HepG2 (cell line): ENCODE results near the gene CTSA. TPM values are rescaled to one million over a fixed set of nuclear protein-coding genes. Genes with fewer than 3 reads are reported as not detected.
A peak's percentile ranks its signal among the peaks of the same experiment; 100 is the strongest.

Experiments
- HOXA5 ChIP-seq: sonication (generic); formaldehyde crosslinking; IDR thresholded peaks from 2 replicates; pipeline ENCODE4 v1.4.0; 2020; ENCODE audit warnings: missing genetic modification reagents
- LCORL ChIP-seq, 2 experiments: fragments of 450-650 bp in 1 of 2; sonication (generic) in 1 of 2; formaldehyde crosslinking in 1 of 2; IDR thresholded peaks; 2 replicates each; pipeline versions ENCODE4 v1.5.0 to v1.6.1; 2017 to 2020; ENCODE audit warnings: antibody characterized with exemption in 1 of 2, missing genetic modification reagents in 1 of 2
- NFKB2 ChIP-seq: sonication (generic); formaldehyde crosslinking; IDR thresholded peaks from 2 replicates; pipeline ENCODE4 v1.4.0; 2020; ENCODE audit warnings: missing genetic modification reagents, borderline replicate concordance
- SRSF1 ChIP-seq: fragments of 200-400 bp; formaldehyde crosslinking; optimal IDR thresholded peaks from 2 replicates; pipeline ENCODE3; 2017; ENCODE audit warnings: mild to moderate bottlenecking, low read depth, low read length, moderate library complexity
- STAT5B ChIP-seq: sonication (generic); formaldehyde crosslinking; IDR thresholded peaks from 2 replicates; pipeline ENCODE4 v1.4.0; 2020; ENCODE audit warnings: missing genetic modification reagents
- TARDBP ChIP-seq: sonication (generic); formaldehyde crosslinking; IDR thresholded peaks from 2 replicates; pipeline ENCODE4 v1.8.0; 2022; ENCODE audit warnings: mild to moderate bottlenecking, missing genetic modification reagents
- ZKSCAN8 ChIP-seq: IDR thresholded peaks from 2 replicates; pipeline ENCODE4 v1.6.1; 2016; ENCODE audit warnings: borderline replicate concordance, missing genetic modification reagents, missing compliant biosample characterization
- ZNF292 ChIP-seq: sonication (generic); formaldehyde crosslinking; IDR thresholded peaks from 2 replicates; pipeline ENCODE4 v1.8.1; 2022; ENCODE audit warnings: mild to moderate bottlenecking, low read depth, missing genetic modification reagents, borderline replicate concordance
- ZNF558 ChIP-seq: sonication (generic); formaldehyde crosslinking; IDR thresholded peaks from 2 replicates; pipeline ENCODE4 v1.9.0; 2022; ENCODE audit warnings: mild to moderate bottlenecking, missing genetic modification reagents, borderline replicate concordance
- ZNF788 ChIP-seq: sonication (generic); formaldehyde crosslinking; IDR thresholded peaks from 2 replicates; pipeline ENCODE4 v1.5.0; 2020; ENCODE audit warnings: mild to moderate bottlenecking, missing genetic modification reagents, borderline replicate concordance
- ZNF83 ChIP-seq: sonication (generic); formaldehyde crosslinking; IDR thresholded peaks from 2 replicates; pipeline ENCODE4 v1.4.0; 2020; ENCODE audit warnings: missing genetic modification reagents, mild to moderate bottlenecking, borderline replicate concordance
- polyA plus RNA-seq, 8 experiments: library from polyadenylated mRNA; depleted of rRNA in 3 of 8; stranded (reverse) in 7 of 8; unstranded in 1 of 8; fragments of >200 nt; fragmentation: Illumina TruSeq in 4 of 8; extraction: Trizol in 4 of 8; gene quantifications; 2 replicates each; pipeline versions ENCODE4 v1.2.1 to v1.2.3, GENCODE V29; 2011 to 2016; ENCODE audit warnings: low read depth in 4 of 8, missing spikeins in 1 of 8, mixed read lengths in 1 of 8; ENCODE audit not compliant: insufficient read depth in 1 of 8
- total RNA-seq, 5 experiments: library from RNA; depleted of rRNA; stranded (reverse); fragments of >200 nt; fragmentation: Illumina TruSeq; extraction: Trizol; gene quantifications; 2 replicates each; pipeline ENCODE4 v1.2.3, GENCODE V29; 2016; ENCODE audit warnings: low read depth in 1 of 5
- TF ChIP-seq, protein P1 (sequence below): sonication (generic); formaldehyde crosslinking; conservative IDR thresholded peaks from 2 replicates; pipeline ENCODE4 v1.4.0; 2020; ENCODE audit warnings: mild to moderate bottlenecking, missing genetic modification reagents, moderate library complexity
- TF ChIP-seq, protein P2 (sequence below): sonication (generic); formaldehyde crosslinking; IDR thresholded peaks from 2 replicates; pipeline ENCODE4 v1.9.0; 2021; ENCODE audit warnings: missing genetic modification reagents, borderline replicate concordance
- TF ChIP-seq, protein P3 (sequence below): sonication (generic); formaldehyde crosslinking; IDR thresholded peaks from 2 replicates; pipeline ENCODE4 v1.8.1; 2022; ENCODE audit warnings: low read depth, mild to moderate bottlenecking, missing genetic modification reagents
- TF ChIP-seq, protein P4 (sequence below): IDR thresholded peaks from 2 replicates; pipeline ENCODE4 v1.6.1; 2016; ENCODE audit warnings: control low read depth
- TF ChIP-seq, protein P5 (sequence below): sonication (generic); formaldehyde crosslinking; IDR thresholded peaks from 2 replicates; pipeline ENCODE4 v1.4.0; 2020; ENCODE audit warnings: mild to moderate bottlenecking, missing genetic modification reagents

The CTSA gene
- total and polyA plus RNA-seq, 2 of the 13 experiments (the other 11 are each of a cell fraction or from before 2014, with no cell fraction given), result 202 to 231 TPM

DNA sequence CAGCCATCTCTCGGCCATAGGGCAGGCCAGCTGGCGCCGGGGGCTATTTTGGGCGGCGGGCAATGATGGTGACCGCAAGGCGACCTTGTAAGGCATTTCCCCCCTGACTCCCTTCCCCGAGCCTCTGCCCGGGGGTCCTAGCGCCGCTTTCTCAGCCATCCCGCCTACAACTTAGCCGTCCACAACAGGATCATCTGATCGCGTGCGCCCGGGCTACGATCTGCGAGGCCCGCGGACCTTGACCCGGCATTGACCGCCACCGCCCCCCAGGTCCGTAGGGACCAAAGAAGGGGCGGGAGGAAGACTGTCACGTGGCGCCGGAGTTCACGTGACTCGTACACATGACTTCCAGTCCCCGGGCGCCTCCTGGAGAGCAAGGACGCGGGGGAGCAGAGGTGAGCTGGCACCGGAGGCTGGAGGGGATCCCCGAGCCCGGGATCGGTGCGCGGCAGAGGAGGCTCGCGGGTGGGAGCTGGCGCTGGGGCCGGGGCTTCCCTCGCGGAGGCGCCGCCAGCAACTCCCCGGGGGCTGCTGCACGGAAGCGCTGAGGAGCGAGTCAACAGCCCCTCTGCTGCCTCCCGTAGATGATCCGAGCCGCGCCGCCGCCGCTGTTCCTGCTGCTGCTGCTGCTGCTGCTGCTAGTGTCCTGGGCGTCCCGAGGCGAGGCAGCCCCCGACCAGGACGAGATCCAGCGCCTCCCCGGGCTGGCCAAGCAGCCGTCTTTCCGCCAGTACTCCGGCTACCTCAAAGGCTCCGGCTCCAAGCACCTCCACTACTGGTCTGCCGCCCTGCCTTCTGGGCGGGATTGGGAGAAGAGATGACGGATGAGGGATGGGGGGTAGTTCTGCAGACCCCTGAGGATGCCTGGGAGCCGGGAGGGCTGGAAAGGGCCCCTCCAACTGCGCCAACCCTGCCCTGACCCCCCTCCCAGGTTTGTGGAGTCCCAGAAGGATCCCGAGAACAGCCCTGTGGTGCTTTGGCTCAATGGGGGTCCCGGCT lies at the start of gene CTSA, which contains the start of gene NEURL2 (continued):
- TF ChIP-seq, protein P1, sequence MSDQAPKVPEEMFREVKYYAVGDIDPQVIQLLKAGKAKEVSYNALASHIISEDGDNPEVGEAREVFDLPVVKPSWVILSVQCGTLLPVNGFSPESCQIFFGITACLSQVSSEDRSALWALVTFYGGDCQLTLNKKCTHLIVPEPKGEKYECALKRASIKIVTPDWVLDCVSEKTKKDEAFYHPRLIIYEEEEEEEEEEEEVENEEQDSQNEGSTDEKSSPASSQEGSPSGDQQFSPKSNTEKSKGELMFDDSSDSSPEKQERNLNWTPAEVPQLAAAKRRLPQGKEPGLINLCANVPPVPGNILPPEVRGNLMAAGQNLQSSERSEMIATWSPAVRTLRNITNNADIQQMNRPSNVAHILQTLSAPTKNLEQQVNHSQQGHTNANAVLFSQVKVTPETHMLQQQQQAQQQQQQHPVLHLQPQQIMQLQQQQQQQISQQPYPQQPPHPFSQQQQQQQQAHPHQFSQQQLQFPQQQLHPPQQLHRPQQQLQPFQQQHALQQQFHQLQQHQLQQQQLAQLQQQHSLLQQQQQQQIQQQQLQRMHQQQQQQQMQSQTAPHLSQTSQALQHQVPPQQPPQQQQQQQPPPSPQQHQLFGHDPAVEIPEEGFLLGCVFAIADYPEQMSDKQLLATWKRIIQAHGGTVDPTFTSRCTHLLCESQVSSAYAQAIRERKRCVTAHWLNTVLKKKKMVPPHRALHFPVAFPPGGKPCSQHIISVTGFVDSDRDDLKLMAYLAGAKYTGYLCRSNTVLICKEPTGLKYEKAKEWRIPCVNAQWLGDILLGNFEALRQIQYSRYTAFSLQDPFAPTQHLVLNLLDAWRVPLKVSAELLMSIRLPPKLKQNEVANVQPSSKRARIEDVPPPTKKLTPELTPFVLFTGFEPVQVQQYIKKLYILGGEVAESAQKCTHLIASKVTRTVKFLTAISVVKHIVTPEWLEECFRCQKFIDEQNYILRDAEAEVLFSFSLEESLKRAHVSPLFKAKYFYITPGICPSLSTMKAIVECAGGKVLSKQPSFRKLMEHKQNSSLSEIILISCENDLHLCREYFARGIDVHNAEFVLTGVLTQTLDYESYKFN (CRISPR knock-in tag), result peak; percentile 98
- TF ChIP-seq, protein P2, sequence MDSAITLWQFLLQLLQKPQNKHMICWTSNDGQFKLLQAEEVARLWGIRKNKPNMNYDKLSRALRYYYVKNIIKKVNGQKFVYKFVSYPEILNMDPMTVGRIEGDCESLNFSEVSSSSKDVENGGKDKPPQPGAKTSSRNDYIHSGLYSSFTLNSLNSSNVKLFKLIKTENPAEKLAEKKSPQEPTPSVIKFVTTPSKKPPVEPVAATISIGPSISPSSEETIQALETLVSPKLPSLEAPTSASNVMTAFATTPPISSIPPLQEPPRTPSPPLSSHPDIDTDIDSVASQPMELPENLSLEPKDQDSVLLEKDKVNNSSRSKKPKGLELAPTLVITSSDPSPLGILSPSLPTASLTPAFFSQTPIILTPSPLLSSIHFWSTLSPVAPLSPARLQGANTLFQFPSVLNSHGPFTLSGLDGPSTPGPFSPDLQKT (CRISPR knock-in tag), result peak; percentile 80; the same call in 1 of the 2 replicates
- TF ChIP-seq, protein P3, sequence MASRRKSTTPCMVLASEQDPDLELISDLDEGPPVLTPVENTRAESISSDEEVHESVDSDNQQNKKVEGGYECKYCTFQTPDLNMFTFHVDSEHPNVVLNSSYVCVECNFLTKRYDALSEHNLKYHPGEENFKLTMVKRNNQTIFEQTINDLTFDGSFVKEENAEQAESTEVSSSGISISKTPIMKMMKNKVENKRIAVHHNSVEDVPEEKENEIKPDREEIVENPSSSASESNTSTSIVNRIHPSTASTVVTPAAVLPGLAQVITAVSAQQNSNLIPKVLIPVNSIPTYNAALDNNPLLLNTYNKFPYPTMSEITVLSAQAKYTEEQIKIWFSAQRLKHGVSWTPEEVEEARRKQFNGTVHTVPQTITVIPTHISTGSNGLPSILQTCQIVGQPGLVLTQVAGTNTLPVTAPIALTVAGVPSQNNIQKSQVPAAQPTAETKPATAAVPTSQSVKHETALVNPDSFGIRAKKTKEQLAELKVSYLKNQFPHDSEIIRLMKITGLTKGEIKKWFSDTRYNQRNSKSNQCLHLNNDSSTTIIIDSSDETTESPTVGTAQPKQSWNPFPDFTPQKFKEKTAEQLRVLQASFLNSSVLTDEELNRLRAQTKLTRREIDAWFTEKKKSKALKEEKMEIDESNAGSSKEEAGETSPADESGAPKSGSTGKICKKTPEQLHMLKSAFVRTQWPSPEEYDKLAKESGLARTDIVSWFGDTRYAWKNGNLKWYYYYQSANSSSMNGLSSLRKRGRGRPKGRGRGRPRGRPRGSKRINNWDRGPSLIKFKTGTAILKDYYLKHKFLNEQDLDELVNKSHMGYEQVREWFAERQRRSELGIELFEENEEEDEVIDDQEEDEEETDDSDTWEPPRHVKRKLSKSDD (CRISPR knock-in tag), result peak; percentile 96
- TF ChIP-seq ZNF558 (CRISPR knock-in tag), result peak; percentile 99
- TF ChIP-seq HOXA5 (CRISPR knock-in tag), result peak; percentile 98
- TF ChIP-seq, protein P4, sequence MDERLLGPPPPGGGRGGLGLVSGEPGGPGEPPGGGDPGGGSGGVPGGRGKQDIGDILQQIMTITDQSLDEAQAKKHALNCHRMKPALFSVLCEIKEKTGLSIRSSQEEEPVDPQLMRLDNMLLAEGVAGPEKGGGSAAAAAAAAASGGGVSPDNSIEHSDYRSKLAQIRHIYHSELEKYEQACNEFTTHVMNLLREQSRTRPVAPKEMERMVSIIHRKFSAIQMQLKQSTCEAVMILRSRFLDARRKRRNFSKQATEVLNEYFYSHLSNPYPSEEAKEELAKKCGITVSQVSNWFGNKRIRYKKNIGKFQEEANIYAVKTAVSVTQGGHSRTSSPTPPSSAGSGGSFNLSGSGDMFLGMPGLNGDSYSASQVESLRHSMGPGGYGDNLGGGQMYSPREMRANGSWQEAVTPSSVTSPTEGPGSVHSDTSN (CRISPR knock-in tag), result peak; percentile 64
- TF ChIP-seq ZNF788, result peak; percentile 100
- TF ChIP-seq NFKB2, result peak; percentile 99; the same call in 1 of the 2 replicates
- peak; percentile 36; the same call in 1 of the 2 replicates for TF ChIP-seq LCORL (IDR thresholded peaks at IDR 0.05)
- peak; percentile 98 for TF ChIP-seq LCORL (CRISPR knock-in tag; IDR thresholded peaks at IDR 0.05)
- peak; percentile 99 for TF ChIP-seq SRSF1
- peak; percentile 90; the same call in 1 of the 2 replicates for TF ChIP-seq STAT5B (CRISPR knock-in tag)
- TF ChIP-seq ZKSCAN8 (CRISPR knock-in tag), result peak; percentile 98
- TF ChIP-seq TARDBP (CRISPR knock-in tag), result peak; percentile 100
- TF ChIP-seq, protein P5, sequence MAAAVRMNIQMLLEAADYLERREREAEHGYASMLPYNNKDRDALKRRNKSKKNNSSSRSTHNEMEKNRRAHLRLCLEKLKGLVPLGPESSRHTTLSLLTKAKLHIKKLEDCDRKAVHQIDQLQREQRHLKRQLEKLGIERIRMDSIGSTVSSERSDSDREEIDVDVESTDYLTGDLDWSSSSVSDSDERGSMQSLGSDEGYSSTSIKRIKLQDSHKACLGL, result peak; percentile 95
- TF ChIP-seq ZNF292, result peak; percentile 92; the same call in 1 of the 2 replicates
- peak; percentile 32; the same call in 1 of the 2 replicates for TF ChIP-seq ZNF83 (CRISPR knock-in tag)
